Fibroblast of skin of left quadriceps (primary cell): ENCODE data around the gene FYB1.
A peak's percentile ranks its signal among the peaks of the same experiment; 100 is the strongest.
"Not testable (repeated sequence)": the region's sequence is repeated elsewhere in the genome, so short reads cannot be mapped to it uniquely, and the experiment has no call there.

Experiments
- DNase-seq, 2 experiments: peaks; one replicate each; pipeline ENCODE4 v3.0.0-alpha.2; 2013; ENCODE audit warnings: low read depth in 2 of 2

The FYB1 gene

DNA sequence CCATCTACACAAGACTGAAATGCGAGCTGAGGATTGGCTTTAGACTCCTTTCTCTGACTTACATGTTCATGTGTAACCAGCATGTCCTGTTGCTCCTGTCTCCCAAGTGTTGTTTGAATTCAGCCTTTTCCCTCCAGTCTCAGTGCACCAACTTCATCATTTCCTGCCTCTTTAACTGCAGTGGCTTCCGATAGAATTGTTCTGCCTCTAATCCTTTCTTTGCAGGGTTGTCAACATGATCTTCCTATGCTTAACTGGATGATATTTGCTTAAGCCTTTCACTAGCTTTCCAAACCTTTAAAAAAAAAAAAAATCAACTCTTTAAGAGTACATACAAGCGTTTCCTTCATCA is 6.7 kb upstream of the FYB1 start:
- DNase-seq = no peak

DNA sequence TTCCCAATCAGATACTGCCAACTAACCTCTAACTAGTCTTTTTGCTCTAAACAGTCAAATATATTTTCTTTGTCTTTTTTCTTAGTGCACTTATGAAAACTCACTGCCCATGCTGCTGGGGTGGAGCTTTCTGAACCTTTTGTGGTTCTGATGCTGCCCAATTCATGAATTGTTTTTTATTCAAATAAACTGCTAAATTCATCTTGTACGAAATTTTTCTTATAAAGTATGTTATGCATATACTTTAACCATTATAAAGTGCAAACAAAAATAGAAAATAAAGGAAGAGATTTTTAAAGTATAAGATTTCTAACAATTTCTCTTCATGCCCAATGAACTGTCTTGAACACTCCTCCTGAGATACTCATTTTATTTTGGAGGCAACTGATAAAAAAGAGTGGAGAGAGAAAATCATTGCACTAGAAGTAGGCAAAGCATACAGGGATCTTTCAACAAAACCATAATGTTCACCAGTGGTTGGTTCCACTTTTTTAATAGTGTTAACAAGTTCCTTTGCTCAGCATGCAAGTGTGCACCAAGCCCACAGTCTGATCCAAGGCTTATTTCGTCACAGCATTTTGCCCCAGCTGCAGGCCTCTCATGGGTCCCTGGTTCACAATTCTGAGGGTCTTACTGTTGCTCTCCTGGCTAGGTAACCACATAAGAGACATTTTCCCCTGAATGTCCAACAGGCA is 6.2 kb upstream of the FYB1 start:
- no peak for DNase-seq

DNA sequence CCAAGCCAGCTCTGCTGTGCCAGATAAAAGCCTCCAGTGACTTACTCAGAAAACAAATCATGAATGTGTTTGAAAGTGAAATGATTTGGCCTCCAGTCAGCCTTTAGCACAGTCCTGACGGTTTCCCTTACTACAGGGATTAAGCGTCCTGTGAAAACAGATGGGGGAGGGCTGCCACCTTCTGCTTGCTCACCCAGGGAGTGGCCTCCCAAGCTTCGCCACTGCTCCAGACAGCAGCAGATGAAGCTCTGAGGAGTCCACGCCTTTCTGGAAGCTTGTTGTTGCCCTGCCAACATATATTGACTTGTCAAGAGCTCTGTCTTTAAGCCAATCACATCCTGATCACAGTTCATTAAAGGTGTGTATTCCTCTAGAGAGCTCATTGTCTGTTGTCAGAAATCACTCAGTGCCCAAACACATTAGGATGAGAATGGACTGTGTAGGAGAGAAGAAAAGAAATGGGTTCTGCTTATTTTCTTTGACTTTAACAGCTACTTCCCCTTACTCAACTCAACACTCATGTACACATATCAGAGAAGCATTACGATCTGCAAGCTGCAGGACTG is 4.9 kb upstream of the FYB1 start:
- DNase-seq = no peak

DNA sequence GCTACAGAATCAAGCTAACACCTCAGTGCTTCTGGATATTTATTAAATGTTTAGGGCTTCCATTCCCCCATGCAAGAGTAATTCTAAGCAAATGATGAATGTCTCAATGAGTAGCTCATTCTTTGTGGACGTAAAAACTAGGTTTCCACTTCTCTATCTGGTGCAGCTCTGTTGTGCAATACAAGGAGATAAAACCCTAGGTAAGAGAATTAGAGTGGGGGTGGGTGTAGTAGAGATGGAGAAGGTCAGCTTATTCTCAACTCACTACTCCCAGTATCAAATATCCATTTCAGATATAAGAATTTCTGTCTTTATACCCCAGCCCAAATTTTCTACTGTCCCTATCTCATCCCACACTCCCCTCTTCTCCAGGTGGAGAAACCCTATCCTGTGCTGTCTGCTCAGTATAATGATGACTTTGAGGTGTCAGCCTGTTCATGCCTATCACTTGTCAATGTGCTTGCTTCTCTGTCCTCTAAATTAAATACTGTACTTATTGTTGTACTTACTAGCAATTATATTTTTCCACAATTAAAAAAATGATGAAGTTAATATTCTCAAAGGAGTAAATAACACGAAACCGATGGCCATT is 4.3 kb upstream of the FYB1 start:
- no peak for DNase-seq

DNA sequence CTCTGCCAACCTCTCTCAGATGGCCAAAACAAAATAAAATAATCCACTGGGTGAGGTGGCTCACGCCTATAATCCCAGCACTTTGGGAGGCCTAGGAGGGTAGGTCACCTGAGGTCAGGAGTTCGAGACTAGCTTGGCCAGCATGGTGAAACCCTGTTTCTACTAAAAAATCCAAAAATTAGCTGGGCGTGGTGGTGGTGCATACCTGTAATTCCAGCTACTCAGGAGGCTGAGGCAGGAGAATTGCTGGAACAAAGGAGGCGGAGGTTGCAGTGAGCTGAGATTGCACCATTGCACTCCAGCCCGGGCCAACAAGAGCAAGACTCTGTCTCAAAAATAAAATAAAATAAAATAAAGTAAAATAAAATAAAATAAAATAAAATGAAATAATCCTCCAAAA is 2.3 kb upstream of the FYB1 start:
- not testable (repeated sequence) for DNase-seq

DNA sequence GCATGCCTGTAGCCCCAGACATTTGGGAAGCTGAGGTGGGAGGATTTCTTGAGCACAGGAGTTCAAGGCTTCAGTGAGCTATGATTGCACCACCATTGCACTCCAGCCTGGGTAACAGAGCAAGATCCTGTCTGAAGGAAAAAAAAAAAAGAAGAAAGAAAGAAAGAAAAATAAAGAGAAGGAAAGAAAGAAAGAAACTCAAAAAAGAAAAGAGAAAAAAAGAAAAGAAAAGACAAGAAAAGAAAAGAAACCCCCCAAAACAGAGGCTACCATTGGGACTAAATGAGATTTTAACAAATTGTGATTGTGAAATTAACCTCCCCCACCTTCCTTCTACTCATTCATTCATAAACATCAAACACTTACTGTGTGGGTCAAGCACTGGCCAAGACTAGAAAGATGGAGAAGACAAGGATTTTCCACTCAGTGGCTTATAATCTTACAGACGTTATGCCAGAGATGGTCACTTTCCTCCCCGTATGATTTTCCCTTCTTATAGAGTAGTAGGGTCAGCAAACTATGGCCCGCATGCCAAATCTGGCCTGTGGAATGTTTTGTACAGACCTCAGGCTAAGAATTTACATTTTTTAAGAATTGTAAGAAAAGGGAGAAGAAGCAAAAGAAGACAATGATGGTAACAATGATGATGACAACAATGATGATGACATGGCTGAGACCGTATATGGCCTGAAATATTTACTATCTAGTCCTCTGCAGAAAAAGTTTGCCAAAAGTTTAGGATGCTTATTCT is 1.1 kb upstream of the FYB1 start:
- no peak for DNase-seq

DNA sequence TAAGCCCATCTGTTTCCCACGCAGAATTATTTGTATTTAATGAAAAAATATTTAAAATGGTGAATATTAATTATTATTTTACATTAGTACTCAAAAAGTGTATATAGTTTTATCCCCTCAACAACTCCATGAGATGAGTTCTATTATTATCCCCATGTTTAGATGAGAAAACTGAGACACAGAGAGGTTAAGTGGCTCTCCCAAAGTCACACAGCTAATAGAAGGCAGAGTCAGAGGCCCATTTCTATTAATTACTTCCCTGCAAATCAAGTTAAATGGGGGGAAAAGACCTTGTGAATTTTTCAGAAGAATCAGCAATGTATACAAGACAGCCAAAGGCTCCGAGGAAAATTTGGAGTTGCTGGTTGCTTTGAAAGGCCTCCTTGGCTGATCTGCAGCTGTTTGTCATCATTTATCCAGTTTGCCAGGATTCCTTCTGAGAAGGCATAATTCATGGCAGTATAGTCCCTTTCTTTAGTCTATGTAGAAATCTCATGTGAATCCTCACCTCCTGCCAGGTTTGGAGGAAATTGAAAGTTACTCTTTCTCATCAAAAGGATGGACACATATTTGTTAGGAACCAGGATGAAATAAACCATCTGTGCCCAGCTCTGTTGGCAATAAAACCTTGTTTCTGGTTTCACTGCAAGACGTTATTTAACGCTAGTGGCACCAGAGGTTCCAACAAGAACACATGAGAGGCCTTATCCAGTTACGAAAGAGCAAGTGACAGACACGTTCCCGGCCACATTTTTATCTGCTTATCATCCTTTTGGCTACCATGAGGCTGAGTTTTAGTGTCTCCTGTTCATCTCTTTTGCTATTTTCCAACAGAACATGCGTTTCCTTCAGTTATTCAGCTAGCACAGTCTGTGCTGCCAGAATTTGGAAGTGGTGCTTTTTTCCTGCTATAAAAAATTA is 621 bp downstream of the FYB1 start:
- DNase-seq = no peak

DNA sequence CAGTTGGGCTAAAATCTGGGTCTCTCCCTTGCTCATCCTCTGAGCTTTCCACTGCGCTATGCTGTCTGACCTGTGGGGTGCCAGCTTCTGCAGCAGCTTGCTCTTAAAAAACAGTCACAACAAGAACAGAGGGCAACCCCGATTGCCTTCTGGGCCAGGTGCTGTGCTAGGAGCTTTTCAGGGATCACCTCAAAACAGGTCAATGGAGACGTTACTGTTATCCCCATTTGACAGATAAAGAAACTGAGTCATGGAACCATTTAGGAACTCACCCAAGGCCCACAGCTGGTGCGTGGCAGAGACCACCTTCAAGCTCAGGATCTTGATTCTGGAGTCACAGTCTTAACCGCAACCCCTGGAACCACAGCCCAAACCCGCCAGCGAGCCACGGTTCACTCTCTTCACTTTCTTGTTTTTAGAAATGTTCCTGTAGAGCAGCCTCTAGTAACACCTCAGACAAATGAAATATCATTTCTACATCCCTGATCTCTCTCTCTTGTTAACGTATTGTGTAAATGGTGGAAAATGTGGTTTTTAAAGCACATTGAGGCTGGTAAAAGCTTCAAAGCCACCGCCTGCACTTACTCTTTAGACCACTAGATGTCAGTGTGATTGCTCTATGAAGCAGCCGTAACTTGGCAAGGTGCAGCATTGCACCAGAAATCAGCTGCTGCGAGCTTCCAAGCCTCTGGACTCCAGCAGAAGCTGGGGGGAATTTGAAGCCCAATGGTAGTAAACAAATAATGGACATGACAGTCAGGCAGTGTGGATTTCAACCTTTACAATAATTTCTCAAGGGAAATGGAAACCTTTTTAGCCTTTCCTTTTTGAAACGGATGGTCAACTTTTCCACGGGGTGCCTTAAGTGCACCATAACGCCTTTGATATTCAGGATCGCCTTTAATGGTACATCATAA is 1.7 kb downstream of the FYB1 start:
- DNase-seq = peak; percentile 57 to 59

DNA sequence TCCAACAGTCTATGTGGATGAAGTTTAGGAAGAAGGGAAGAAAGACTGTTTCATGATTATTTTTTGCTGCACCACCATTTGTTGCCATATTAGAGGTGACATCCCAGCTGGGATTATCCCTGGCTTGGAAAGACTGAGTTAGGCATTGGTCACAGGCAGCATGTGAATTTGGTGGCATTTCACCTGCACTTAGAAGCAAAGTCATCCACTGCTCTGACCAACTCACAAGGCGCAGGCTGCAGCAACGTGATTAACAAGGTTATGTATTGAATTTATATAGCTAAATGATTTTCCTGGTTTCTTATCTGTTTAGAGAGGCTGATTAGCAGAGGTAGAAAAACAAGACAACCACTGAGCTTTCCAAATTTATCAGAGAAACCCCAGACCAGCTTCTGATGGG is 2.7 kb downstream of the FYB1 start:
- no peak for DNase-seq

DNA sequence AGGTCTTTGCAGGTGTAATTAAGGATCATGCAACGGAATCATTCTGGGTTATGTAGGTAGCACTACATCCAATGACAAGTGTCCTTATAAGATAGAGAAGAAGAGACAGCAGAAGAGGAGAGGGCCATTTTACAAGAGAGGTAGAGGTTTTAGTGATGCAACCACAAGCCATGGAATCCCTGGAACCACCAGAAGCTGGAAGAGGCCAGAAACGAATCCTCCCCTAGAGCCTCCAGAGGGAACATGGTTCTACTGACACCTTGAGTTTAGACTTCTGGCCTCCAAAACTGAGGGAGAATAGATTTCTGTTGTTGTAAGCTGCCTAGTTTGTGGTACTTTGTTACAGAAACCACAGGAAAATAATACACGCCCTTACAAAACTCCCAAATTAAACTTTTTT is 3.5 kb downstream of the FYB1 start:
- DNase-seq = no peak

DNA sequence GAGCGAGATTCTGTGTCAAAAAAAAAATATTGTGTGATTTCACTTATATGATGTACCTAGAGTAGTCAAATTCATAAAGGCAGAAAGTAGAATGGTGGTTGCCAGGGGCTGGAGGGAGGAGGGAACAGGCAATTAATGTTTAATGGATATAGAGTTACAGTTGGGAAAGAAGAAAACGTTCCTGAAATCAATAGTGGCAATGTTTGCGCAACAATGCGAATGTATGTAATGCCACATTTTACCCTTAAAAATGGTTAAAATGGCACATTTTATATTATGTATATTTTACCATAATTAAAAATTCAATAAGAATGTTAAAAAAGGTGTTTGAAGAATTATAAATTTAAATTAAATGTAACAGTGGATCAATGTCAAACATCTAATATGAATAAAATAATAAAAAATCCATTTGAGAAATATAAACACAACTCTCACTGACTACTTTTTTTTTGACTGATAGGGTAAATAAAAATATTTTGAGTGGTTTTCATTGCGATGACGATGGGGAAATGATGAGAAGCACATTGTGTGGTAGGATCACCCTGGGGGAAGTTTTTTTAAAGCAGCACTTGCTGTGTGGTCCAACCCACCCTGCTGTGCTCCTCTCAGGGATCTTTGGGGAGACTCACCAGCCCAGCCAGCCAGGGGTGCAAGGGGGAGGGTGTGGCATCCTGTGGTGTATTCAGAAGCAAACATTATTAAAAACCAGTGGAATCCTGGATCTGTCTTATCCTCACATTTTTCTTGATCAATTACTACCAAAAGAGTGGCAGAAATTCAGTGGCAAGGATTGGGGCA is 4.3 kb downstream of the FYB1 start:
- no peak for DNase-seq

DNA sequence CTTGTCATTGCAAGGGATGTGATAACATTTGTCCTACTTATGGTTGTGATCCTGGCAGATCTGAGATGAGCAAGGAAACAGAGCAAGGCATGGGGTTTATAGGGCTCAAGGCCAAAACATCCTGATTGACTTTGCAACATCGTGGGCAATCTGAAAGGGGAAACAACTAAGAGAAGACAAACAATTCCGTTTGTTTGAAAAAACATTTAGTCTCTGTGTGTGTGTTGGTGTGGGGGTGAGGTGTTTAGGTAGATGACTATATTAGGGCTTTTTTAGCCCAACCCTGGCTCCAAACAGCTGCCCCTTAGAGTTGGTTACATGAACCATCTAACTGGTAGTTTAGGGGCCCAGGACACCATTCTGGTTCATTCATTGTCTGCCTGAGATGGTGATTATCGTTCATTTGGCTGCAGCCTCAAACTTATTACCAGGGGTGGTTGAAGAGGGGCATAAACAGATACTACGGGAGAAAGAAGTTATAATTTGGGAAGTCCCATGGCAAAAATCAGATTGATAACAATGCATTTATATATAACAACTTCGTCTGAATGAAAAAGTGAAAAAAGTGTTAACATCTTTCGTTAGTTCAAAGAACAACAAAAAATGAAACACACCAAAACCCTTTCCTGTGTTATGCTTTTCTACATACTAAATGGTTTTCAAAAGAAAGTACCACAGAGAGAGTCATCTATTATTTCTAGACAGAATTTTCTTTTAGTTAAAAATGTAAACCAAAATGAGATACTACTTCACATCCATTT is 5.7 kb downstream of the FYB1 start:
- DNase-seq = no peak

DNA sequence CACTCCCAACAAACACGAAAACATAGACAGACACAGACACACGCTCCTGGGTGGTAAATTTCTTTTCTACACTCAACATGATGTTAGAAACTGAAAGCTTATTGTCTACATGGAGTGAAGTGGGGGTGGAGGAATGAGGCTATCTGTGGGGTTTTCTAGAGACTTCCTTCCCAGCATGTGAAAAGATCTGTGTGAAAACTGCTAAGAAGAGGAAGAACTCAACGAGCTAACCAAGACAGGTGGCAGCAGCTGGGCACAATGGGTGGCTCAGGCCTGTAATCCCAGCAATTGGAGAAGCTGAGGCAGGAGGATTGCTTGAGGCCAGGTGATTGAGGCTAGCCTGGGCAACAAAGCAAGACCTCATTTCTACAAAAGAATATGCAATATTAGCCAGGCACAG is 7.6 kb downstream of the FYB1 start:
- no peak for DNase-seq

DNA sequence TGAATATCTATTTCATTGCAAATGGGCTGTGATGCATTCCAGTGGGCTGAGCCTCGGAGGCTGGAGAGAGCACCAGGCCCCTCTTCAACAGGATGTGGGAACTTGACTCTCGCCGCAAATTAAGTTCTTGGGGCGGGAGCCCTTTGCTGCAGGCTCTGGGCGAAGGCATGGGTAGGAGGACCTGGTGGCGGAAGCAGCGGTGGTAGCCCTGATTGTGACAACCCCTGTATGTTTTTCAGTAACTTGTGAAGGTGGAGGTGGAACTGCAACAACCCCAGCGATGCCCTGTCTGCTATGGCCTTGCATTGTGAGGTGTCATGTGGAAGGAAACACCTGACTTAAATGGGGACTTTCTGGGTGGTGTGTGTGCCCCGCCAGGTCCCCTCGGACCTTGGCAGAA is 9.4 kb downstream of the FYB1 start:
- DNase-seq = no peak

DNA sequence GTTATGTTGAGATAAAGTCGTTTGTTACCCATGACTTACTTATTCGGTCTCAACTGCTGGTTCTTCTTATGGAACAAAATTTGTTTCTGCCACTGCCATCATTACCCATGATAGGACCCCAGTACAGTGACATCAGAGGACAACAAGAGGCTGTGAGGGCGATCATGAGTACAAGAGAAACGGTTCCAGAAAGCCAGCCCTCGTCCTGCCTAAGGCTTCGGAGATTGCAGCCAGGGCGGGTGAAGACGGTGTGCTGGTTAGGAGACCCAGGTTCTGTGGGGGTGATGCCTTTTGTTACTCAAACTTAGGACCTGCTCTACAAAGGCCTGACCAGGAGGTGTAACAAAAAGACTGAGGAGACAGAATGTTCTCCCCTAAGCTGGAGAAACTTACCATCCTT is 10.9 kb downstream of the FYB1 start:
- DNase-seq = no peak

DNA sequence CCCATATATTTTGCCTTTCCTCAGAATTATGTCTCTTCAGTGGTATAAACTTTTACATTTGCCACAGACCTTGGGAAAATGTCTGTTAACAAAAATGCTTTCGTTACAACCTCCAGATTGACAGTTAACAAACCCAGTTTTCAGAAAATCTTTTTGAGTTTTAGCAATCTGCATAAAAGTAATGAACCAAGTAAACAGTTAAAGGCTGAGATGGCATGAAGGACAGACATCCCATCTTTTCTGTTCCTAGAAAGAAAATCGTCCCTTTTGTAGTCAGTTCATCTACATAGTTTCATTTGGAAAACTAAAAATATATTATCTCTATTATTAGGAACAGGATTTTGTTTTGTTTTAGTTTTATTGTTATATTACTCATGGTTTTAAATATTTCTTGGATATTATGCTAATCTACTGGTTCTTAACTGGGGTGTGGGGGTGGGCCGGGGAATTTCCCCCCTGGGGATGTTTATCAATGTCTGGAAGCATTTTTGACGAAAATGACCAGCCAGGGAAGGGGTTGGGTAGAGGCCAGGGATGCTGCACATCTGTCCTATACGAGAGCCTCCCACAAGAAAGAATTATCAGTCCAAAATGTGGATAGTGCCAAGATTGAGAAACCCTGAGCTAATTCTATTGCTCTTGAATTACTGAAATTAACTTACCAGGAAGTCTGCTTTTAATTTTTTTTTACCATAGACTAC is 11.9 kb downstream of the FYB1 start:
- DNase-seq = no peak

DNA sequence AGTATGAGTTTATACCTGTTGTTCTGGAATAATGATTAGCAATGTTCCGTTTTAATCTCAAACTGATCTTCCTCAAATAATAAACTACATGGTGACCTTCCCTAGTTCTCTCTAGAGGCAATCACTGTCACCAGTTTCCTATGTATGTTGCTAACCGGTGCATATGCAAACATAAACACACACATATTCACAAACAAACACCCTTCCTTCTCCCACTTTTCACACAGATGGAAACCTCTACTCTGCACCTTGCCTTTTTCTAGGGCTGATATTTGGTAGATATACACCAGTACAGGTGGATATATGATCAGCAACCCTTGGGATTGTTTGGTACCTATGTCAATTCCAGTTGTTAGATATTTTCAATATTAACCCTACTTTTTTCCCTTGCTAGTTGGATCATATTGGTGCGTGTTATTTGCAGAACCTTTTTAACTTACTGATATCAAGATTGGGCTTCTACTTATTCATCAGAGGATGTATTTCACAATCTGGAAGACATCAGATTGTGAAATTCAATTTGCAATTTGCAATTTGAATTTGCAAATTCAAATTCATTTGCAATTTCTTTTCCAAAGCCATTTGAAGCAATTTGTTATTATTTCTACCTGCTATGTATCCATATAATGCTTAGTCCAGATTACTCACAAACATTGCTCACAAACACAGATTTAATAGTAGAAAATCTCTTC is 12.6 kb downstream of the FYB1 start:
- DNase-seq = no peak

DNA sequence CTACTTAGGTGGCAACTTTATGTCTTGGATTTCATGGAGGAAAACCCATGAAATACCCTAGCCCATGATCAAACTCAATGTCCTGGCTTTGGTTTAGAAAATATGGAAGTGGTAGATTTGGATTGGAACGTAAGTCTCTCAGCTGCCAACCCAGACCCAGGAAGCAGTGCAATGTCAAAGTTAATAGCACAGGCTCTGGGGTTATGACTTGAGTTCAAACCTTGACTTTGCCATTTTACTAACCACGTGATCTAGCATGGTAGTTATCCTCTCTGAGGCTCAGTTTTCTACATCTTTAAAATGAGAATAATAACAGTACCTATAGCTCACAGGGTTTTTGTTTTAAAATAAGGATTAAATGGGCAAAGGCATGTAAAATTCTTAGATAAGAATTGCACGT is 13.8 kb downstream of the FYB1 start:
- DNase-seq = no peak
